ENCODE results near the gene LZTS2.

LZTS2 gene

DNA sequence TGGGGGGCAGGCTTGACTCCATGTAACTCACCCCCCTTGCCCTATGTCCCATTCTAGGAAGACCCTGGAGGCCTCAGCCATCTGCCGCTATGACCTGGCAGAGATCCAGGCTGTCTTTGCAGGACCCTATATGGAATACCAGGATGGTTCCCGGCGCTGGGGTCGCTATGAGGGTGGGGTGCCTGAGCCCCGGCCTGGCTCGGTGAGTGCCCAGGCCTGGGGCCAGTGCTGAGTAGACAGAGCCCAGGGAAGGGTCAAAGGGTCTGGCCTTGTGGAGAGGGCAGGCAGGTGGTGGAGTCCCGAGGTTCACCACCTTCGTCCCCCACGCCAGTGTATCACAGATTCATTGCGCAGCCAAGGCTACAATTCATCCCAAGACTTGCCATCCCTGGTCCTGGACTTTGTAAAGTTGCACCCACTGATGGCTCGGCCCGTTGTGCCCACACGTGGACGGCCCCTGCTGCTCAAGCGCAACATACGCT, 19.8 kb upstream of the LZTS2 start:
- DNase-seq = no peak

DNA sequence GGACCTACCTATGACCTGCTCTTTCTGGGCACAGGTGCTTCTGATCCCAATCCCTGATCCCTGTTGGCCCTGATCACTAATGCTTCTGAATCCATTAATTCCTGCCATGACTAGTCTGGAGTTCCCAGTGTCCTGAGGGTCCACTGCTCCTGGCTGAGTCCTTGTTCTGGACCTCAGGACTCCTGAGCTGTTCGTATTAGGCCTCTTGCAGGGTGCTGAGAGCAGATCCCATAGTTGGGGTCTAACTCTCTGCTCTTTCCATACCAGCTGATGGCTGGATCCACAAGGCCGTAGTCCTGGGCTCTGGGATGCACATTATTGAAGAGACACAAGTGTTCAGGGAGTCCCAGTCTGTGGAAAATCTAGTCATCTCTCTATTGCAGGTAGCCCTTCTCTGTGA, 19.3 kb upstream of the LZTS2 start:
- no peak for DNase-seq

DNA sequence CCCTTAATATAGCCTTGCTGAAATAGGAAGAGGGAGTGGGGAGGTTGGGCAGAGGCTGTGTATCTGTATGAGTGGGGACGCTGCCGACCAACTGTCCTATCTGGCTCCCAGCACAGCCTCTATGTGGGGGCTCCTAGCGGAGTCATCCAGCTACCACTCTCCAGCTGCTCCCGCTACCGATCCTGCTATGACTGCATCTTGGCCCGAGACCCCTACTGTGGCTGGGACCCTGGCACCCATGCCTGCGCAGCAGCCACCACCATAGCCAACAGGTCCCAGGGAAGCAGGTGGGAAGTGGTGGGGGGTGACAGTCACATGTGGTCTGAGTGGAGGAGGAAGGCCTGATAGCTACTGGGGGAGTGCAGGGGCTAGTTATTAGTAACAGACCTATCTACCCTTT, 18.9 kb upstream of the LZTS2 start:
- no peak for DNase-seq

DNA sequence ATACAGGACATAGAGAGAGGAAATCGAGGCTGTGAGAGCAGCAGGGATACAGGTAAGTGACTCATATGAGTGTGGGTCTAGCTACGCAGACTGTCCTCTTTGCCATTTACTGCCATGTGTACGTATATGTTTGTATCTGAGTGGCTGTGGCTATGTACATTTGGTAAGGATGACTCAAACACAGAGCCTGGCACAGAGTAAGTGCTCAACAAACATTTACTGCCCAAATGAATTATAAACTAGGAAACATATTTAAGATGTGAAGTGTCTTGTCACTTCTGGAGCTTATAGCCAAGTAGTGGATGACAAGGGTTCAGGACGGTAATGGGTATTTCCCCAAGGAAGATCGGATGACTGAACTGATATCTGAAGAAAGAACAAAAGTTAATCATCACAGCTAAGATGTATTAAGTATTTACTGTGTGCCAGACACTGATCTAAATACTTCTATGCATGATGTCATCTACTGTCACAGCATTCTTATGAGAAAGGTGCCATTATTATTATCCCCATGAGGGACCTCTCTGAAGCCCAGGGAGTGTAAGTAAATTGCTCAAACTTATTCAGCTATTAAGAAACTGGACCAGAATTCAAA, 18.3 kb upstream of the LZTS2 start:
- DNase-seq = no peak

DNA sequence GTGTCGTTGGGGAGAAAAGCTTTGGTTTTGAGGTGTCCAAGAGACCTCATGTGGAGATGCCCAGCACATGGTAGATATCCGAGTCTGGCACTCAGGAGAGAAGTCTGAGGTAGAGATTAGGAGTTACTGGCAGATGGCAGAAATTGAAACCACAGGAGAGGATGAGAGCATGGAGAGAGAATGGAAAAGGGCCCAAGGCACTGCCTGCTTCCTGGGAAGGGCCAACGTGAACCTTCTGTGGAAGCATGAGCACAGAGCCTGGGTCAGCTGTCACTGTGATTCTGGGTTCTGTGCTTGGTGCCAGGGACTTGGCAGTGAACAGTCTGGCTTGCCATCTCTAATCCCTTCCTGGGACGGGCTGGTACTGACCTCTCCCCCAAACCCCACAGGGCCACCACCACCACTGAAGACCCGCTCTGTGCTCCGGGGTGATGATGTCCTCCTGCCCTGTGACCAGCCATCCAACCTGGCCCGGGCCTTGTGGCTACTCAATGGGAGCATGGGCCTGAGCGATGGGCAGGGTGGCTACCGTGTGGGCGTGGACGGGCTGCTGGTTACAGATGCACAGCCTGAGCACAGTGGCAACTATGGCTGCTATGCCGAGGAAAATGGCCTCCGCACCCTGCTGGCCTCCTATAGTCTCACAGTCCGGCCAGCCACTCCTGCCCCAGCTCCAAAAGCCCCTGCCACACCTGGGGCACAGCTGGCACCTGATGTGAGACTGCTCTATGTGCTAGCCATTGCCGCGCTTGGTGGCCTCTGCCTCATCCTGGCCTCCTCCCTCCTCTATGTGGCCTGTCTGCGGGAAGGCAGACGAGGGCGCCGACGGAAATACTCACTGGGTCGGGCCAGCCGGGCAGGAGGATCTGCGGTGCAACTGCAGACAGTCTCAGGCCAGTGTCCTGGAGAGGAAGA, 16.4 kb upstream of the LZTS2 start:
- no peak for DNase-seq

DNA sequence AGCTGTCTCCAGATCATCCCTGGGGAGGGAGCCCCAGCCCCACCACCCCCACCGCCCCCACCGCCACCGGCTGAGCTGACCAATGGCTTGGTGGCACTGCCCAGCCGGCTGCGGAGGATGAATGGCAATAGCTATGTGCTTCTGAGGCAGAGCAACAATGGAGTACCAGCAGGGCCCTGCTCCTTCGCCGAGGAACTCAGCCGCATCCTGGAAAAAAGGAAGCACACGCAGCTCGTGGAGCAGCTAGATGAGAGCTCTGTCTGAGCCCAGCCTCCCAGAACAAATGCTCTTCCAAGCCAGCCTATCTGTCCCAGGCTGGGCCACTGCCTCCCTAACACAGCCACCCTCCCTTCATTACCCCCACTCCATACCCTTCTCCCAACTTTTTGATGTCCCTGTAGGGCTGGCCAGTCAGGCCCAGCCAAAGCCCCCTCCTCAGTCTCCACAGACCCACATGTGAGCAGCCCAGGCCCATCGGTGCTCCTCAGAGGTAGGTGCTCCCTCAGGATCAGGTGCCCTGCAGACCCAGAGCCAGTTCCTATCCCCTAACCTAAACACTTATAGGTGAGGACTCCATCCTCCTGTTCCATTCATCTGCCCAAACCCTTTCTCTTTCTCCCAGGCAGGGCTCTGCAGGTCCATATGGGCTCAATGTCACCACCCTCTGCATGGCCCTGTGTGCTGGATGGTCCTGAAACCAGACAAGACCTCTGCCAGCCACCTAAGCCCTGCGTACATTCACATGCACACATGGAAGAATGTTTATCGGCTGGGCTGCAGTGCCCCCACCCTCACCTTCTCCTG, 15.5 kb upstream of the LZTS2 start:
- DNase-seq = no peak

DNA sequence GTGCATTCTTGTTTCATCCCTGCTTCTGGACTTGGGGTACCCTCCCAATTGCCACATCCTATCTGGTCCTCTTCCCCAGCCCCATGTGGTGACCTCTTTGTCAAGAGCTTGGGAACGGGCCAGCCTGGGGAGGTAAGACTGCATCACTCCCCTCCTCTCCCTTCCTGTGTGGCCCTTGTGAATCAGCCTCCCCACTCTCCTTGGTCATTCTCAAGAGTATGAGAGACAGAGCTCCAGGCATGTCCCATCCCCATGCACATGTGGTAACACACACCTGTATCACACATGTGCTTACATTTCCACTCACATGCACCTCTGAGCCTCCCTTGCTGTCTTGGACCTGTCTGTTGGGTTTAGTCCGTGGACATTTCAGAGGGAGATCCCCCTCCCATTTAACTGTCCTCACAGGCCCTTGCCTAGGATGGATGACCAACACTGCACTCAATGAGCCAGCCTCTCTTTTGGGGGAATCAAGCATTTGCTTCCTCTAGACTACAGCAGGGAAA, 14.9 kb upstream of the LZTS2 start:
- DNase-seq = no peak

DNA sequence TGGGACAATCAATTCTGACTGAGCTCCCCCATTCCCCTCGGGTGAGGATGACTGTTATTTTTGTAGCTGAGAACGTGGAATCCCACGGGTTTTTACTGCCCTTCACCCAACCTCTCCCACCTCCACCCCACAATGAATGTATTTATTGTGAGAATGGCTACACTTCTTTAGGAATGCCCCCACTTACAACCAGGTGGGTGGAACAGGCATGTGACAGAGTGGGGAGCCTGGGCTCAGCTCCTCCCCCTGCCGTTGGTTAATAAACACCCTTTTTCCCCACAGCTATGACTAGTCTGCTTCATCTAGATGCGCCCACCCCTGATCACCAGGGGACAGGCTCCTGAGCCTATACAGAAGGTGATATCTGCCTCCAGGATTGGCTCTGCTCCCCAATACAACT, 14.3 kb upstream of the LZTS2 start:
- no peak for DNase-seq

DNA sequence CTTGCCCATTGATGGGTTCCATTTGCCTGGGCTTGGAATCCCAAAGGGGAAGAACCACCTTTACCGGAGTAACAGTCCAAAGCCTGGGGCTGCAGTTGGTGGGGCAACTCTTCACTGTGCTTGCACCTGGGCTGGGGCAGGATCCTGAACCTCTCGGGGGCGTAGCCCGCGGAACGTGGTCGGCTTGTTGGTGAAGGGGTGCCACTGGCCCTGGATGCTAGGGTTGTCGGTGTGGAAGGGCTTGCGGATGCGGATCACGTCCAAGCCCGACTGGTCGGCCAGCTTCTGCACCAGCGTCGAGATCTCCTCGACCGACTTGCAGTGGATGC, 13.0 kb upstream of the LZTS2 start:
- DNase-seq = no peak

DNA sequence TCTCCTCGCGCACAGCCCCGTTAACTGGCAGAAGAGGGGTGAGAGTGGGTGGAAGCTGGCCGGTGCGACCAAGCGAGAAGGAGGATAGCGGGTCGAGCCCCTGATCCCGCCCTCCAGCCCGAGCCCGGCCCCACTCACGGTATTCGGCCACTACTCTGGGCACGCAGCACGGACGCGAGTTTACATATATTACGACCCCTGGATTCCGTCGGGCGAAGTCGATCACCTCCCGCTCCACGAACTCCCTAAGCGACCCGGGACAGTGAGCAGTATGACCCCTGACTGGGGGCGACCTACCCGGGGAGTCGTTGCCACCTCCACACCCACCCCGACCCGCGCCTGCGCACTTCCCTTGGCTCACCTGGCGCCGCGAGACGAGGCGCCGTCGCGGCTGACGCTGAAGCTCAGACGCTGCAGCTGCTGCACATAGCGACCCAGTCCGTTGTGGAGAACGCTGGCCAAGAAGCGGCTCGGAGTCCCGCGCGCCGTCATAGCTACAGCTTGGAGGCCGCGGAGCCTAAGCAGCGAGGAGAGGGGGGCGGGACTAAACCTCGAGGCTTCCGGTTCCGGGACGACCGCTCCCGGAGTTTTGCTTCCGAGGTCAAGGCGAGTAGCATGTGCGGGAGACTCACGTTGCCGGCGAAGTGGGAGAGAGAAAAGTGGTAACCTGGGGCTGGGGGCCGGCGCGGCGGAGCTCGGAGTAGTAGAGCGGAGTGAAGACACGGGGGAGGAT, 12.5 kb upstream of the LZTS2 start, which contains the start of the genes MRPL43 and TWNK:
Gene MRPL43, minus strand, starts transcription at position 546 of the 733 bp plus-strand sequence. Its CDS starts 54 bp downstream, at position 492.
Gene TWNK, plus strand, starts transcription at position 592 of the 733 bp plus-strand sequence. CDS start 668 bp downstream, outside the sequence.
- peak; percentile 66 for DNase-seq

DNA sequence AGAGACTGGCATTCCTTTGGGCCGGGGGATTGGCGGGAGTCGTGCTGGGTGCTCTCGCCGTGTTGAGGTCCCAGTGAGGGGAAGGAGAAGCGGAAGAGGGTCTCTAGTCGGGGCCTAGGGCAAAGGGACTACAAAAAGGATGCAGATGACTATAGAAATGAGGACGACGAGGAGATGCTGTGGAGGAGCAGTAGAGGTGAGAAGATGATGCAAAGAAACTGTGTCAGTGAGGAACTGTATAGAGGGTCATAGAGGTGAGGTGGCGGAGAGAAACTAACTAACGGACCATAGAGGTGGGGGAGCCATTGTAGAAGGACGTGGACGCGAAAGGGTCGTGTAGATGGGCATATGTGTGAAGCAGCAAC, 11.9 kb upstream of the LZTS2 start:
- no peak for DNase-seq

DNA sequence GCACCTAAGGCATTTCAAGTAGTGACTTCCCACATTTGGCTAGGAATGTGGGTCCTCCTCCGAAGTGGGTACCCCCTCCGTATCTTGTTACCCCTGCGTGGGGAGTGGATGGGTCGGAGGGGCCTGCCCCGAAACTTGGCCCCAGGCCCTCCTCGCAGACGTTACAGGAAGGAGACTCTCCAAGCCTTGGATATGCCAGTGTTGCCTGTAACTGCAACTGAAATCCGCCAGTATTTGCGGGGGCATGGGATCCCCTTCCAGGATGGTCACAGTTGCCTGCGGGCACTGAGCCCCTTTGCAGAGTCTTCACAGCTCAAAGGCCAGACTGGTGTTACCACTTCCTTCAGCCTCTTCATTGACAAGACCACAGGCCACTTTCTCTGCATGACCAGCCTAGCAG, 11.4 kb upstream of the LZTS2 start:
- no peak for DNase-seq

DNA sequence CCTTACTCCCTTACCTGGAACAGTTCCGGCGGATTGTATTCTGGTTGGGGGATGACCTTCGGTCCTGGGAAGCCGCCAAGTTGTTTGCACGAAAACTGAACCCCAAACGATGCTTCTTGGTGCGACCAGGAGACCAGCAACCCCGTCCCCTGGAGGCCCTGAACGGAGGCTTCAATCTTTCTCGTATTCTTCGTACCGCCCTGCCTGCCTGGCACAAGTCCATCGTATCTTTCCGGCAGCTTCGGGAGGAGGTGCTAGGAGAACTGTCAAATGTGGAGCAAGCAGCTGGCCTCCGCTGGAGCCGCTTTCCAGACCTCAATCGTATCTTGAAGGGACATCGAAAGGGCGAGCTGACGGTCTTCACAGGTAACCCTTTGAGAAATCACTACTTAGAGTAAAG, 10.5 kb upstream of the LZTS2 start:
- no peak for DNase-seq

DNA sequence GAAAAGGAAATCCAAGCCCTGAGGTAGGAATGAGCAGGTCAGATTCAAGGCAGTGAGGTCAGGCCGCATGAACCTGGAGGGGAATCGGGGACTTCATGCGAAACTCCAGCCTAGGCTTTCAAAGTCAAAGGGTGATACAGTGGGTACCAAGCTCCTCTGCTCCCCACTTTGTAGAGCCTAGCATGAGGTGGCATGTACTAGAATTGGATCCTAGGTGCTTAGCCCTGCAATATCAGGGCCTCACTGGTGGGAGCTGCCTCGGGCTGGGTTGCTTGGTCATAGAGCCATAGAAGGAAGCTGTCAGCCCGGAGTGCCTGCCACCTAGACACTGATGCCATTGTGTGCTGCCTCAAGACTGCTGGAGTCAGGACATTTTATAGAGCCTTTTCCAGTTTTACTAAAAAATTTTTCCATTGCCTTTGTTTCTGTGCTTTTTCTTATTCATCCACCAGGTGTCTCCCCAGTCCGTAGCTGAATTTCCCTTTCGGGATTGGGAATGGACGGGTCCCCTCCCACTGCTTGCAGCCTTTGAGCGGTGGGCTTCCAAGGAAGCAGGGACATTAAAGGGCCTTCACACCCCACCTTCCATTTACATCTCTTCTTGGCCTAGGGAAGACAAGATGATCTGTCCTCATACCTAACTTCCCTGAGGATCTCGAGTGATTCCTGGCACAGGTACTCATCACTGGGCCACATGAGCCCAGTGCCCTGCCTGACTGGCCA, 5.5 kb upstream of the LZTS2 start:
- no peak for DNase-seq

DNA sequence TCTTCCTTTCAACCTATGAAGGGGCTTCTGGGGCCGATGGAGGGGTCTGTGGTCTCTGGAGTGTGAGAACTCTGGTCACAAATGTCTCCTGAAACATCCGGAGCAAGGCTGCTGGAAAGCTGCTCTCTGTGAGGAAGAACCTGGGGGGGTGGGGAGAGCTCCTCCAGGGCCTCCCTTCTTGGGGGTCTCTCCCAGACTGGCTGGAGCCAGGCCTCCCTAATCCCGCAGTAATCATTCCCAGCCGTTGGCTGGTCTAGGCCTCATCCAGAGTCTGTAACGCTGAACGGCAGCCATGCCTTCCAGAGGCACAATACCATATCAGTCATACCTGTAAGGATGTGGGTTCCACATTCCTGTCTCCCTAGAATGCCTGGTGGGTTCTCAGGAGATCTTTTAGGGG, 4.4 kb upstream of the LZTS2 start:
- DNase-seq = no peak

DNA sequence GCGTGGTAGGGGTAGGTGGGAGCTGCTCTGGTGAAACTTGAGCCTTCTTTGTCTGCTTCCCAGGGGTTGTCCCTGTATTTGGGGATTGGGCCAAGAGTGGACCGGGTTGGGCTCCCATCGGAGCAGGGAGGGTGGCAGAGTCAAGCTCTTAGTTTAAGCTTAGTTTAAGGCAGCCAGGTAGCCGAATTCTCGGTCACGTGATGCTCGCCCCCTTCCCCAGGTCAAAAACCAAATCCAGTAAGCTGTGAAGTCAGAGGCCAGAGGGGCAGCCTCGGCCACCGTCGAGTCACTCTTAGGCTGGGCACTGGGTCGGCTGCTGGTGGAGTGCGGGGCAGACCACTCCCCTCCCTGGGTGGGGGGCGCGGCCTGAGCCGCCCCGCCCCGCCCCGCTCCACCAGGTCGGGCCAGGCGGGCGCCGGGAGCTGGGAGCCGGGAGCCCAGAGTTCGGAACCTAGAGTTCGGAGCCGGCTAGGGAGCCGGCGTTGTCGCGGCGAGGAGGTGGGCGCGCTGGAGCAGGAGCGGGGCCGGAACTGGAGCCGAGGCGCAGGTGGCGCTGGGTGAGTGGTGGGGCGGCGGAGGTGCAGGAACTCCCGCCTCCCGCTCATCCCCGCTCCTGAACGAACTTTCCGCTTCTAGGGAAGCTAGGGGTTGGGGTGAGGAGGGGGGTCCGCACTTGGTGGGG, 2.8 kb upstream of the LZTS2 start:
- DNase-seq = no peak

DNA sequence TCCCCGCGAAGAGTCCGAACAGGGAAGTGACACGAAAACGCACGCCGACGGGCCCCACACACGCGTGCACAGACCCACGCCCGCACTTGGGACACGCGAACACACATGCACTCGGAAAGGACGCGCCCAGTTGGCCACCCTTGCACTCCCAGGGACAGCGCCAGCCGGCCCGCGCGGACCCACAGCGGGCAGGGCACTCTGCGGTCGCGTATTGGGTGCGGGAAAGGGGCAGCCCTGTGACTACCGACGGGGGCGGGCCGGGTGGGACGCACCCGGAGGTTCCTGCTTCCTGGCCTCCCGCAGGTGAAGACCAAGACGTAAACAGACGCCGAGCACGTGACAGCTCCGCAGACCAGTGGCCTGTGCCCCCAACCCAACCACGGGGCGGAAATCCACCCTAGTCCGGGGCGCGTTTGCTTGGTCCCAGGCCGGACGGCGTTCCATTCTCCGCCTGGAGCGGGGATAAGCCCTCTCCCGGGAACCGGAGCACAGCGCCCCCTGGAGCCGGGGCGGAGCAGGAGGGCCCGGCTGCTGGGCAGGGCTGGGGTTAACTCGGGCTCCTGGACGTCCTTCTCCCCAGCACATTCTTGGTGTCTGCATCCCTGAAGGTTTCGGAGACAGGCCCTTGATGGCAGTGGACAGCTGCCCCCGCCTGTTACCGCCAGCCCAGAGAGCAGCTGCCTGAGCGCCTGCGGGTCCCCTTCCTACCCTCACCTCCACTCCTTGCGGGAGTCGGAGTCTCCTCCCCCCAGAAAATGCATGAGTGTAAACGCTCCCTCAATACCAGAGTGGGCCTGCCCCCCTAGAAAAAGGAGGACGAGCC, 2.0 kb upstream of the LZTS2 start:
- peak; percentile 69 for DNase-seq

DNA sequence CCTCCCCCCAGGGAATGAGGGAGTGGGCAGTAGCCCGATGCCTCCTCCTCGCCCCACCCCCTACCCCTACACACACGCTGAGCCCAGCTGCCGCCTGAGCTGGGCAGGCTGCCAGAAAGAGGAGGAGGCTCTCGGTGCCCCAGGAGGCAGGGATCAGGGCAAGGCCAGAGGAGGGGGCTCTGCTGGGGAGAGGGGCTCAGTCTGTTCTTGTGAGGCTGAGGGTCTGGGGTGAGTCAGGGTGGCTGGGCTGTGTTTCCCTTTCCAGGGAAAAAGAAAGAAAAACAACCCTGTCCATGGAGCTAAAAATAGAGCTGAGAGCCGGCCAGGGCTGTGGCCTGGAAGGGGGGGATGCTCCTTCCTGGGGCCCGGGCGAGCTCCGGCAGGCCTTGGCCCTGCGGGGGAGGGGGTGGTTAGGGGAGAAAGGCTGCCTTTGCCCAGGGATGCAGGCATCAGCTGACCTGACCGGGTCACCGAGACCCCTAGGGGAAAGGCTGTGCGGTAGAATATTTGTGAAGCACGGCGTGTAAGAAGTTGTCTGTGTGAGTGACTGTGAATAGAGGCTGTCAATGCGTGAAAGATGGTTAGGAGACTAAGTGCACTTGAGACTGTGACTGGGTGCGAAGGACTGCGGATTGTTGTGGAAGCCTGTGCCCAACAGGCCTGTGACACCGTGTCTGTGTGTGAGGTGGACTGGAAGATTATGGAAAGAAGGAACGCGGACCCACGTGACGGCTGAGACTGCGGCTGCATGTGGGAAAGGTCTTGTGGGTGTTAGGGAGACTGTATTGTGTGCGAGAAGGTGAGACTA, 1.2 kb upstream of the LZTS2 start:
- peak; percentile 70 for DNase-seq

DNA sequence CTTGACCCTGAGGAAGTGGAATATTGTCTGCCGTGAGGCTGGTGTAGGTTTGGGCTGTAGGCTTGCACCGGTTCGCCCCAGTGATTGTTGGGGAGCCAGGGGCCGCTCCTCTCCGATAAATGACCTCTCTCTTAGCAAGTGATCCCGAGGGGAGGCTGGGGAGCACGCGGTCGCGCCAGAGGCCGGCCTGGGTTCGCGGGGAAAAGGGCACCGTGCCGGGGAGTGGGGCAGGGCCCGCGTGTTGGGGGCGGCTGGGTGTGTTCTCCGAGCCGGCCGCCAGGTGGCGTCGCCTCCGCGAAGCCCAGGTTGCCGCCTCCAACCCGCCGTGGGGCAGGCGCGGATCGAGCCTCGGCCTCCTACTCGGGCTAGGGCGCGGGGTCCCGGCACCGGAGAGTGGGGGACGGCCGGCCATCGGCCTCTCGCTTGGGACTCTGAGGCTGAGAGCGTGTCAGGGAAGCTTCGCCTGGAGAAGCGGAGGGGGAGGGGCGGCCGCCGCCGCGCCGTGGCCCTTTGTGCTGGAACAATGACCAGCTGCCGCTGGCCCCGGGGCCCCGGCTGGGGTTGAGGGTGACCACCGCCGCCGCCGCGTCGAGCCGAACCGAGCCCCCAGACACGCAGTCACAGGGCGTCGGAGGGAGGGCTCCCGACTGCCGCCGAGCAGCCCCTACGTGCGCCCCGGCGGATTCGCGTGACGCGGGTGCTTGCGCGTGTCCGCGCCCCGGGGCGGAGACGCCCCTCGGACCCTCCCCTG, 442 bp upstream of the LZTS2 start:
- DNase-seq = peak; percentile 52
